Sigmoid colon (tissue), 4 donors: Measurements from ENCODE around the gene RNF149.

Experiments
- CTCF ChIP-seq, 4 experiments: fragments of 450-650 bp in 3 of 4; fragments of 200-600 bp in 1 of 4; IDR thresholded peaks; one replicate each; pipeline ENCODE4 v1.5.1; 2016 to 2019; ENCODE audit warnings: antibody characterized with exemption in 4 of 4, mild to moderate bottlenecking in 3 of 4, moderate library complexity in 2 of 4
- POLR2AphosphoS5 ChIP-seq, 4 donors: sonication (generic); formaldehyde crosslinking; IDR thresholded peaks; one replicate each; pipeline ENCODE4 v1.6.1; 2017; ENCODE audit warnings: antibody characterized with exemption in 4 of 4

- TF ChIP-seq CTCF (IDR thresholded peaks at IDR 0.05) (no peak), POLR2AphosphoS5 (IDR thresholded peaks at IDR 0.05) (no peak)
These were observed 67.3 kb downstream of the RNF149 start for GRCh38 chr2:101241158-101241557.
